ENCODE measurements around the gene SLC27A4.

DNA sequence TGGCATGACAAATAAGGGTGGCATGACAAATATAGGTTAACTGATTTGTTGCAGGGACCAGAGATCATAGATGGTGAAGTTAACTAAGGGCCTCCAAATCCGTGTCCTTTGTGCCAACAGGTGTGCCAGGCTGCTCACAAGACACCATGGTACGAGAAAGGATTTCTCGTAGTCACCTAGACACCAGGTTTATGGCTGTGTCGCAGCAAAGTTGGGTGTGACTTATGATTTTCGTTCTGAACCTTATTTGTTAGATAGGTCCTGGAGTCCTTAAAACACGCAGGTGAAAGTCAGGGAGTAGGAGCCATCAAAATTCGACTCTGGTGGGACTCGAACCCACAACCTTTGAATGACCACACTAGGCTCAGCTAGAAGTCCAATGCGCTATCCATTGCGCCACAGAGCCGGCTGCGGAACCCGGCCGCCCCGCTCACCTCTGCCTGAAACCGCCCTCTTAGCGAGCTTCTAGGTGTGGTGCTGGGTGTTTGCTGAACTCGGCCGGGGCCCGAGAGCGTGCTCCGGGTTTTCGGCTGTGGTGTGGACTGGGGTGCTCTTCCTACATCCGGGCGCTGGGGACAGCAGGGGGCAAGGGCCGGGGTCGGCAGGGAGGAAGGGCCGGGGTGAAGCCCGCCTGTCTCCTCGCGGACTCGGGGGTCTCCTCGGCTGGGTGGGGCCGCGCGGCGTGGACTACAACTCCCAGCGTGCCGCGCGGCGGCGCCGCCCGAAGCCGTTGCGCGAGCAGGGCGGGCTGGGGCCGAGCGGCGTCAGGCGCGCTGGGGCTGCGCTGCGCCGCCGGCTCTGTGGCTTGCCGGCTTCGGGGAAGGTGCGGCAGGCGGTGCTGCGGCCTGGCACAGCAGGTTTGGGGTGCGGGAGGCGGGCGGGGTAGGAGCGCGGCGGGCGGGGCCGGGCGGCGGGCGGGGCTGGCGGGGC lies at the start of gene SLC27A4:
- TF ChIP-seq, protein P1, sequence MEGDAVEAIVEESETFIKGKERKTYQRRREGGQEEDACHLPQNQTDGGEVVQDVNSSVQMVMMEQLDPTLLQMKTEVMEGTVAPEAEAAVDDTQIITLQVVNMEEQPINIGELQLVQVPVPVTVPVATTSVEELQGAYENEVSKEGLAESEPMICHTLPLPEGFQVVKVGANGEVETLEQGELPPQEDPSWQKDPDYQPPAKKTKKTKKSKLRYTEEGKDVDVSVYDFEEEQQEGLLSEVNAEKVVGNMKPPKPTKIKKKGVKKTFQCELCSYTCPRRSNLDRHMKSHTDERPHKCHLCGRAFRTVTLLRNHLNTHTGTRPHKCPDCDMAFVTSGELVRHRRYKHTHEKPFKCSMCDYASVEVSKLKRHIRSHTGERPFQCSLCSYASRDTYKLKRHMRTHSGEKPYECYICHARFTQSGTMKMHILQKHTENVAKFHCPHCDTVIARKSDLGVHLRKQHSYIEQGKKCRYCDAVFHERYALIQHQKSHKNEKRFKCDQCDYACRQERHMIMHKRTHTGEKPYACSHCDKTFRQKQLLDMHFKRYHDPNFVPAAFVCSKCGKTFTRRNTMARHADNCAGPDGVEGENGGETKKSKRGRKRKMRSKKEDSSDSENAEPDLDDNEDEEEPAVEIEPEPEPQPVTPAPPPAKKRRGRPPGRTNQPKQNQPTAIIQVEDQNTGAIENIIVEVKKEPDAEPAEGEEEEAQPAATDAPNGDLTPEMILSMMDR (conservative IDR thresholded peaks at IDR 0.05; ENCODE audit: low read length) = no peak
- no peak for TF ChIP-seq EZH2phosphoT487 (IDR thresholded peaks at IDR 0.05; ENCODE audit: borderline replicate concordance, low read depth, low read length)
